Measurements from ENCODE around the gene PDE6G. TPM values are rescaled to one million over a fixed set of nuclear protein-coding genes. Genes with fewer than 3 reads are reported as not detected.
A peak's percentile ranks its signal among the peaks of the same experiment; 100 is the strongest.

The PDE6G gene
- total RNA-seq, 2 donors from 2014 or later: 0.89 to 1.6 TPM

- Mint-ChIP-seq H3K27me3 (no peaks in the 10 kb centered on the region), H3K36me3 (ENCODE audit: low read depth) (peaks cover 96% of the 10 kb centered on the region), H3K27ac (peak overlapping the region; percentile 87), H3K4me3 (peak overlapping the region; percentile 48), H3K9me3 (no peaks in the 10 kb centered on the region), H3K4me1 (peaks cover 12% of the 10 kb centered on the region)
- ATAC-seq (replicated peaks): peak; percentile 89
Observed at GRCh38 chr17:81608082-81608481, 48.3 kb downstream of the PDE6G start.

- H3K27me3 Mint-ChIP-seq: no peaks in the 10 kb centered on the region
Observed at GRCh38 chr17:81607431-81607830, 48.9 kb downstream of the PDE6G start.

GRCh38 chr17:81603846-81604610 is 52.3 kb downstream of the PDE6G start:
- no peaks in the 10 kb centered on the region for H3K9me3 Mint-ChIP-seq
- ATAC-seq (replicated peaks): no peak
- H3K27me3 Mint-ChIP-seq: no peaks in the 10 kb centered on the region
- H3K4me1 Mint-ChIP-seq: peaks cover 16% of the 10 kb centered on the region
- no peak overlapping the region for H3K27ac Mint-ChIP-seq
- no peak overlapping the region for H3K4me3 Mint-ChIP-seq
- H3K36me3 Mint-ChIP-seq (ENCODE audit: low read depth): peaks cover 95% of the 10 kb centered on the region

More at GRCh38 chr17:81607431-81607830, 48.9 kb downstream of the PDE6G start:
- ATAC-seq (replicated peaks): peak; percentile 78
- Mint-ChIP-seq H3K4me1 (peaks cover 12% of the 10 kb centered on the region), H3K27ac (peak overlapping the region; percentile 87), H3K36me3 (ENCODE audit: low read depth) (peaks cover 94% of the 10 kb centered on the region), H3K4me3 (peak overlapping the region; percentile 48), H3K9me3 (no peaks in the 10 kb centered on the region)

GRCh38 chr17:81601525-81602120 is 54.7 kb downstream of the PDE6G start:
- Mint-ChIP-seq H3K36me3 (ENCODE audit: low read depth) (peaks cover 95% of the 10 kb centered on the region), H3K27ac (peak overlapping the region; percentile 14)
- ATAC-seq (replicated peaks): peak; percentile 92

More at GRCh38 chr17:81601525-81602120, 54.7 kb downstream of the PDE6G start:
- Mint-ChIP-seq H3K4me3 (no peak overlapping the region), H3K27me3 (no peaks in the 10 kb centered on the region), H3K9me3 (no peaks in the 10 kb centered on the region), H3K4me1 (peaks cover 8% of the 10 kb centered on the region)

Other genes starting within 250 kb of the PDE6G start
- 1,000 to 10,000 TPM; 4,457 to 7,394 TPM for gene ACTG1, start 143.7 kb downstream of the PDE6G start, total RNA-seq
- gene FSCN2, start 128.2 kb downstream of the PDE6G start, total RNA-seq: under 1 TPM; 0.43 to 0.93 TPM
- 10 to 100 TPM; 26.9 to 38.6 TPM for gene FAAP100, start 104.2 kb downstream of the PDE6G start, total RNA-seq
- 100 to 1,000 TPM; 101 to 103 TPM for gene NPLOC4, start 19.4 kb downstream of the PDE6G start, total RNA-seq
- 1 to 10 TPM in 1 of 2 donors, under 1 TPM in 1; 0.30 to 1.4 TPM for gene TSPAN10, start 19.3 kb downstream of the PDE6G start, total RNA-seq
- gene OXLD1, start 10.1 kb upstream of the PDE6G start, total RNA-seq: 10 to 100 TPM; 18.4 to 40.3 TPM
- 10 to 100 TPM; 29.6 to 48.6 TPM for gene CCDC137, start 10.2 kb upstream of the PDE6G start, total RNA-seq
- gene ARL16, start 27.3 kb upstream of the PDE6G start, total RNA-seq: 10 to 100 TPM; 12.6 to 20.9 TPM
- 100 to 1,000 TPM; 118 to 130 TPM for gene HGS, start 27.5 kb upstream of the PDE6G start, total RNA-seq
- 100 to 1,000 TPM in 1 of 2 donors, 10 to 100 TPM in 1; 50.7 to 108 TPM for gene MRPL12, start 46.8 kb upstream of the PDE6G start, total RNA-seq
- gene SLC25A10, start 55.7 kb upstream of the PDE6G start, total RNA-seq: 10 to 100 TPM; 15.4 to 38.9 TPM
- under 1 TPM in 1 of 2 donors, not detected in 1; 0.26 TPM for gene GCGR, start 147.6 kb upstream of the PDE6G start, total RNA-seq
- gene MCRIP1, start 176.7 kb upstream of the PDE6G start, total RNA-seq: 10 to 100 TPM; 45.7 to 94.4 TPM
- not detected for gene PPP1R27, start 178.5 kb upstream of the PDE6G start, total RNA-seq
- 100 to 1,000 TPM; 506 to 602 TPM for gene P4HB, start 204.0 kb upstream of the PDE6G start, total RNA-seq
- gene ARHGDIA, start 214.8 kb upstream of the PDE6G start, total RNA-seq: 100 to 1,000 TPM; 384 to 814 TPM
- 100 to 1,000 TPM; 103 to 251 TPM for gene ALYREF, start 235.0 kb upstream of the PDE6G start, total RNA-seq
- gene ANAPC11, start 235.2 kb upstream of the PDE6G start, total RNA-seq: 100 to 1,000 TPM; 103 to 123 TPM
- gene NPB, start 245.7 kb upstream of the PDE6G start, total RNA-seq: under 1 TPM; 0.17 to 0.53 TPM